GM12878 (cell line): Measurements from ENCODE around the gene DLX3. TPM values are rescaled to one million over a fixed set of nuclear protein-coding genes. Genes with fewer than 3 reads are reported as not detected.

ENCODE experiments used
- CTCF ChIP-seq, 3 experiments: IDR thresholded peaks in 2 of 3; conservative IDR thresholded peaks in 1 of 3; 2 replicates each; pipeline ENCODE4 v1.5.1; 2011; ENCODE audit warnings: low read depth in 3 of 3, low read length in 3 of 3, mild to moderate bottlenecking in 3 of 3, control low read depth in 2 of 3, moderate library complexity in 2 of 3, inconsistent platforms in 1 of 3, mixed read lengths in 1 of 3; ENCODE audit not compliant: control insufficient read depth in 2 of 3, insufficient read depth in 1 of 3; ENCODE audit errors: extremely low read depth in 1 of 3
- E4F1 ChIP-seq: fragments of 450-650 bp; IDR thresholded peaks from 2 replicates; pipeline ENCODE4 v1.6.1; 2018; ENCODE audit warnings: borderline replicate concordance, mild to moderate bottlenecking; ENCODE audit not compliant: partially characterized antibody
- ELK1 ChIP-seq: IDR thresholded peaks from 2 replicates; pipeline ENCODE4 v1.6.1; 2012; ENCODE audit warnings: low read depth, low read length, improper control_type of control experiment
- ETV6 ChIP-seq, 2 experiments: fragments of 450-650 bp in 1 of 2; IDR thresholded peaks in 1 of 2; conservative IDR thresholded peaks in 1 of 2; 2 replicates each; pipeline ENCODE4 v1.6.1; 2014; ENCODE audit warnings: antibody characterized with exemption in 1 of 2, borderline replicate concordance in 1 of 2, low read depth in 1 of 2, mild to moderate bottlenecking in 1 of 2, moderate library complexity in 1 of 2
- IRF4 ChIP-seq: IDR thresholded peaks from 2 replicates; pipeline ENCODE4 v1.6.1; 2011; ENCODE audit warnings: low read depth, low read length
- MEF2B ChIP-seq: fragments of 450-650 bp; IDR thresholded peaks from 2 replicates; pipeline ENCODE4 v1.6.1; 2018; ENCODE audit warnings: mild to moderate bottlenecking, moderate library complexity; ENCODE audit not compliant: partially characterized antibody, poor library complexity, severe bottlenecking
- PRDM15 ChIP-seq: fragments of 450-650 bp; formaldehyde crosslinking; IDR thresholded peaks from 2 replicates; pipeline ENCODE4 v1.4.0; 2020; ENCODE audit warnings: mild to moderate bottlenecking, moderate library complexity
- RELA ChIP-seq: fragments of 450-650 bp; IDR thresholded peaks from 2 replicates; pipeline ENCODE4 v1.8.0; 2014; ENCODE audit warnings: borderline replicate concordance; ENCODE audit not compliant: partially characterized antibody
- REST ChIP-seq: IDR thresholded peaks from 2 replicates; pipeline ENCODE4 v1.6.1; 2012; ENCODE audit warnings: mild to moderate bottlenecking, low read depth, low read length
- RFX5 ChIP-seq: IDR thresholded peaks from 2 replicates; pipeline ENCODE4 v1.6.1; 2011; ENCODE audit warnings: low read depth, low read length, improper control_type of control experiment
- SREBF1 ChIP-seq: IDR thresholded peaks from 2 replicates; pipeline ENCODE4 v1.6.1; 2012; ENCODE audit warnings: mild to moderate bottlenecking, low read length
- TARDBP ChIP-seq: IDR thresholded peaks from 2 replicates; pipeline ENCODE4 v1.6.1; 2016; ENCODE audit warnings: borderline replicate concordance
- ZNF207 ChIP-seq: fragments of 450-650 bp; IDR thresholded peaks from 2 replicates; pipeline ENCODE4 v1.6.1; 2014; ENCODE audit warnings: antibody characterized with exemption, mild to moderate bottlenecking, borderline replicate concordance
- ZNF217 ChIP-seq: fragments of 450-650 bp; IDR thresholded peaks from 2 replicates; pipeline ENCODE4 v1.6.1; 2017; ENCODE audit warnings: antibody characterized with exemption, mild to moderate bottlenecking
- polyA plus RNA-seq, 11 experiments: library from polyadenylated mRNA; depleted of rRNA in 4 of 11; unstranded in 6 of 11; stranded (reverse) in 5 of 11; fragments of >200 nt; fragmentation: Nextera tagmentation in 4 of 11; fragmentation: Illumina TruSeq in 1 of 11; extraction: Ambion mirVana in 4 of 11; extraction: Trizol in 1 of 11; gene quantifications; 1 replicate in 1 of 11; 2 replicates in 10 of 11; pipeline versions ENCODE4 v1.2.1 to v1.2.3, GENCODE V29; 2011 to 2016; ENCODE audit warnings: inconsistent platforms in 2 of 11, missing spikeins in 2 of 11, low read depth in 1 of 11
- total RNA-seq, 4 experiments: library from RNA; depleted of rRNA in 3 of 4; stranded (reverse); fragments of >200 nt in 3 of 4; fragmentation: Illumina TruSeq in 1 of 4; extraction: Trizol in 1 of 4; gene quantifications; 2 replicates each; pipeline versions ENCODE4 v1.2.1 to v1.2.3, GENCODE V29; 2013 to 2021

DLX3 gene
- total and polyA plus RNA-seq, 10 of the 15 experiments (the other 5 are each of a cell fraction or from before 2014, with no cell fraction given), result not detected

- TF ChIP-seq CTCF (IDR thresholded peaks at IDR 0.05 in 2 of 3, conservative IDR thresholded peaks at IDR 0.05 in 1 of 3; ENCODE audit: control insufficient read depth in 2 of 3, extremely low read depth in 1 of 3, insufficient read depth in 1 of 3, low read depth in 3 of 3, low read length in 3 of 3) (peak; percentile 89 to 95 (median 91)), ZNF207 (no peak), E4F1 (peak; percentile 69), TARDBP (no peak), ZNF217 (no peak), SREBF1 (no peak), ETV6 (conservative IDR thresholded peaks at IDR 0.05 in 1 of 2, IDR thresholded peaks at IDR 0.05 in 1 of 2; ENCODE audit: borderline replicate concordance in 1 of 2, low read depth in 1 of 2) (no peak), RFX5 (no peak), PRDM15 (no peak), IRF4 (0 out of 2 replicates have a peak, but pooled peaks have one; percentile 23), REST (no peak), MEF2B (no peak), ELK1 (peak; percentile 39; the same call in 1 of the 2 replicates), RELA (no peak)
Observed at GRCh38 chr17:49997773-49998703, 3.0 kb upstream of the DLX3 start (continued).
